GM03348 (cell line): ENCODE results near the gene ACYP2.

ENCODE experiments used
- DNase-seq: peaks from one replicate; pipeline ENCODE4 v3.0.0; 2012; ENCODE audit warnings: low spot score

Gene ACYP2

GRCh38 chr2:54325148-54325547, 209.7 kb downstream of the ACYP2 start:
- no peak for DNase-seq

DNA sequence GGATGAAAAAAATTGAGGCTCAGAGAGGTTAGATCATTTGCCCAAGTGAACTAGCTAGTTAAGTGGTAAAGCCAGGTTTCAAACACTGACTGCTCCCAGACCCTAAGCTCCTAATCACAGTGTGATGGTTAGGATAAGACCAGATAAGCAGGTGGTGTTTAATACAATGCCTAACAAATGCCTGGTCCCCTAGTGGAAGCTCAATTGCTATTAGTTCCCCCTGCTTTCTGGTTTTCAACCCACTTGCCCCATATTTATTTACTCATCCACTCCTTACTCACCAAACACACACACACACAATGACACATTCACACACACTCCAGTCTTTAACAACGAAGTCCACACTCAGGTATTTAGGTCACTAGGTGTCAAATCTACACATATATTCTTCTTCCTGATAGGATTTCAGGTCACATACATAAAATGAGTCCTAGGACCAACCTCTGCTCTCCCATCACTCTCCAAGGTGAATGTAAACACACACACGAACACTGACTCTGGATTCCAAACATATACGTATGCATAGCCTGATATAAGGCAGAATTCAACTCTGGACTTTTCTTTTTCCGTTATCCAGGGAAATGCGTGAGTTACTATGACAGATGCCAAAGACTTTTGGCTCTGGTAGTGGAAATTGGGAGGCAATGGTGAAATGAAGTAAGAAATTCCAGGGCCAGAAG, 214.2 kb downstream of the ACYP2 start:
- DNase-seq = no peak

- DNase-seq = peak; percentile 99
Measured at GRCh38 chr2:54330162-54330925, 214.9 kb downstream of the ACYP2 start.

- no peak for DNase-seq
Measured at GRCh38 chr2:54330926-54331835, 215.8 kb downstream of the ACYP2 start.

GRCh38 chr2:54332386-54332785, 217.0 kb downstream of the ACYP2 start:
- no peak for DNase-seq

GRCh38 chr2:54336136-54336976, 220.9 kb downstream of the ACYP2 start:
- DNase-seq = peak; percentile 65

- DNase-seq = no peak
Measured at GRCh38 chr2:54336977-54337255, 221.5 kb downstream of the ACYP2 start.

- DNase-seq = no peak
Measured at GRCh38 chr2:54341656-54342055, 226.2 kb downstream of the ACYP2 start.

- no peak for DNase-seq
Measured at GRCh38 chr2:54342603-54343002, 227.2 kb downstream of the ACYP2 start.

- DNase-seq = no peak
Measured at GRCh38 chr2:54347622-54348021, 232.2 kb downstream of the ACYP2 start.

DNA sequence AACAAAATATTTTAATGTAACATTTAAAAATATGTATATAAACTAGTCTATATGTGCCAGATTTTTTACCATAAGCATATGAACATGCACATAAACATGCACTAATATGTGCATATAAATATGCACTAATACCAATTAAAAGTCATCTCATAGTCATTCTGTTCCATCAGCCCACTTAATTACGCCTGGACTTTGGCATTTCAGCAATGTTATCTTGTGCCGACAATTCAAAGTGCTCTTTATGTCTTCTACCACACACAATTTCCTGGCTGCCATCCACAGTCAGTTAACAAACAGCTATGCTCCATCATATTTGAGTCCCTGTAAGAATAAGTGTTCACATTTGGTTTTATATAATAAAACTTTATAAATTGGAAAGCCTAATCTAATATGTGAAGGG, 233.2 kb downstream of the ACYP2 start:
- DNase-seq = no peak

GRCh38 chr2:54350426-54350825, 235.0 kb downstream of the ACYP2 start:
- DNase-seq = no peak

DNA sequence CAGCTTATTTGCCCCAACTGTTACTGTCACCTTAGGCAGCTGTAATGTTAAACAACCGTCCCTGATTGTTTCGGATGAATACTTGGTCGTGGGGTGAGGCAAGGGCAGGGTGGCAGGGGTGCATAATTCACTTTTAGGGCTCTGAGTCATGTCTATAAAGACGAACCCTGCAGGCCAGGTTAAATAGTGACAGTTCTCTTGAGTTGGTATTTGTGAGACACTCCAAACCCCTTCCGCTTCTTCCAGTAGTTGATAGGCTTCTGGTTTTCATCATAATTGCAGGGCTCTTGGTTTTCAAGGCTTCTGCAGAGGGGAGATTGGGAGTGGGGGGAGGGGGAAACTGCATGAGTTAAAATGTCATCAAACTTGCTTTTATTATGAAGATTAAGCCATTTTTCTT, 237.8 kb downstream of the ACYP2 start:
- DNase-seq = no peak
